HL-60 (cell line): ENCODE results near the gene ARL13B.

Experiments used
- GABPA ChIP-seq: IDR thresholded peaks from 2 replicates; pipeline ENCODE4 v1.6.1; 2012; ENCODE audit warnings: low read depth
- TF ChIP-seq, protein P1 (sequence below): IDR thresholded peaks from one replicate; pipeline ENCODE4 v1.5.1; 2011; ENCODE audit warnings: low read length, control low read depth, inconsistent platforms; ENCODE audit not compliant: insufficient read depth

DNA sequence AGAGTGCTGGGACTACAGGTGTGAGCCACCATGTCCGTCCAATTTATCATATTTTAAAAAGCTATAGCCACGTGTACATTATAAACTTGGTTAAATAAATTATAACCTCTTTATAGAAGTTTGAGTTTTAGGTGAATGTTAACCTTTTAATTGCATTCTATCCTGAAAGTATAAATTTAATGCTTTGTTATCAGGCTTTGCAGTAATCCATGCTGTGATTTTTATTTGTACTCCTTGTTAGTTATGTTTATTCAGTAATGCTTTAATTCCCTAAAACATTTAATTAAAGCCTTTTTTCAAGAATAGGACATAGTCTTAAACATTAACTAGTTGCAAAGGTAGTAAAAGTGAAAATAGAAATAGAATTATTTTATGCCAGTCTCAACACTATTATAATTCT, 11.7 kb downstream of the ARL13B start:
- no peak for TF ChIP-seq GABPA
- TF ChIP-seq, protein P1, sequence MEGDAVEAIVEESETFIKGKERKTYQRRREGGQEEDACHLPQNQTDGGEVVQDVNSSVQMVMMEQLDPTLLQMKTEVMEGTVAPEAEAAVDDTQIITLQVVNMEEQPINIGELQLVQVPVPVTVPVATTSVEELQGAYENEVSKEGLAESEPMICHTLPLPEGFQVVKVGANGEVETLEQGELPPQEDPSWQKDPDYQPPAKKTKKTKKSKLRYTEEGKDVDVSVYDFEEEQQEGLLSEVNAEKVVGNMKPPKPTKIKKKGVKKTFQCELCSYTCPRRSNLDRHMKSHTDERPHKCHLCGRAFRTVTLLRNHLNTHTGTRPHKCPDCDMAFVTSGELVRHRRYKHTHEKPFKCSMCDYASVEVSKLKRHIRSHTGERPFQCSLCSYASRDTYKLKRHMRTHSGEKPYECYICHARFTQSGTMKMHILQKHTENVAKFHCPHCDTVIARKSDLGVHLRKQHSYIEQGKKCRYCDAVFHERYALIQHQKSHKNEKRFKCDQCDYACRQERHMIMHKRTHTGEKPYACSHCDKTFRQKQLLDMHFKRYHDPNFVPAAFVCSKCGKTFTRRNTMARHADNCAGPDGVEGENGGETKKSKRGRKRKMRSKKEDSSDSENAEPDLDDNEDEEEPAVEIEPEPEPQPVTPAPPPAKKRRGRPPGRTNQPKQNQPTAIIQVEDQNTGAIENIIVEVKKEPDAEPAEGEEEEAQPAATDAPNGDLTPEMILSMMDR: no peak
